Measurements from ENCODE around the gene ITM2B.
"Not testable (repeated sequence)": the region's sequence is repeated elsewhere in the genome, so short reads cannot be mapped to it uniquely, and the experiment has no call there.

Gene ITM2B

DNA sequence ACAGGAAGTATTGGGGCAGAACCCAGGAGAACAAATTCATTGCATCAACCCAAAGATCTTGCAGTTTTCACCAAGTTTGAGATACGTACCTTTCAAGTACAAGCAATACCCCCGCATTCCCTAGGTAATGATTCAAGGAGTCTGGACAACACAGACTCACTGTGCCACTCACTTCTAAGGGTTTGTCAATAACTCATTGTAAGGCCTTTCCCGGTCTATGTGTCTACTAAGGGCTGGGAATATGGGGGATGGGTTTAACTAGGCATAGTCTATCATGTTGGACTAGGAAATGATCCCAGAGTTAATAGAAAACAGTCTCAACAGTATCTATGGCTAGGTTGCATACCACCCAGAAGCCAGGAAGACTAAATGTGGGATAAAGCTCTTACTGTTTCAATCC lies 8.3 kb upstream of the ITM2B start:
- no peak for DNase-seq

DNA sequence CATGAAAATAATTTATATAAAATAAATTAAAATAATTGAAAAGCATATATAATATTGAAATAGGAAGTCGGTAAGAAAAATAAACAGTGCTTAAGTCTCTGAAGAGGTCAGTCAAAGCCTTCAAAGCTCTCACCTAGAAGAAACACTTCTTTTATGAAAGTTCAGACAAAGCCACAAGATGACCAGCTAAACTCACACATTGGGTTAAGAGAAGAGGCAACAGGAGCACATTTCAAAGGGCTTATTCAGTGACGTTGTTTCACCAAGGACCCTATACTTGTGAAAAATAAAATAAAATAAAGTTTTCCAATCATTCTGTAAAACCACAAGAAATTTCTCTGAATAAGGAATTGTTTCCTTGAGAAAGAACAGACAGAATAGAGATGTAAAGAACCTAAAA lies 2.5 kb upstream of the ITM2B start:
- DNase-seq: no peak

DNA sequence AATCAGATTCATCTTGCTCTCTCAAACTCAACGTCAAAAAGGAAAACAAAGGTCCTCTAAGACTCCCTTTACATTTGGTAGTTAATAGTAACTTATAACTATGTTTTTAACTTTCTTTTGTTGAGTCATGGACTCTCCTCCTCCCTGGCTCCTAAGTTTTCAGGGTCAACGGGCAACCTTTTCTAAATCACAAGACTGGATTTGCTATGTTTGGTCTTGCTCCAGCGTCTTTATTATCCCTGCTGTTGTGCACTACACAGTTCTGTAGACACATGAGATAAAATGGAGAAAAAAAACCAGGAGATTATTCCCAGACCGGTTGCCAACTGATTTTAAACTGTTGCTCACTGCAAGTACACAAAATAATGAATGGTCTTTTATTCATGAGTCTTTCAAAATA lies 1.9 kb upstream of the ITM2B start:
- no peak for DNase-seq

DNA sequence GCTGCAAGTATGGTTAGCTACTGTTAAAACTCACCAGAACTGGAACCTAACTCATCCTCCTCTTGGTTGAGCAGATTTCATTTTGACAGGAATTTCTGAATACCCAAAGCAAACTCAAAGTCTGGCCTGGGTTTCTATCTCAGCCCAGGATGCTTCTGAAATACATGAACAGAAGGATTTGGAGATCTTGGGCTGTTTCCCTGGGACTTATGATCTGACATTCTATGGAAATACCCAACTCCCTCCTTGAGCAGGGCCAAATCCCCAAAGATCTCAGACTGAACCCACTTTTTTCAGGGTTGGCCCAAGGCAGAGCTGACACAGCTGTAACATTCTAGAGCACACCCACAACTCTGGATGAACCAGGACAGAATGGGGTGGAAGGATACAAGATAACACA lies 1.1 kb upstream of the ITM2B start:
- no peak for DNase-seq

DNA sequence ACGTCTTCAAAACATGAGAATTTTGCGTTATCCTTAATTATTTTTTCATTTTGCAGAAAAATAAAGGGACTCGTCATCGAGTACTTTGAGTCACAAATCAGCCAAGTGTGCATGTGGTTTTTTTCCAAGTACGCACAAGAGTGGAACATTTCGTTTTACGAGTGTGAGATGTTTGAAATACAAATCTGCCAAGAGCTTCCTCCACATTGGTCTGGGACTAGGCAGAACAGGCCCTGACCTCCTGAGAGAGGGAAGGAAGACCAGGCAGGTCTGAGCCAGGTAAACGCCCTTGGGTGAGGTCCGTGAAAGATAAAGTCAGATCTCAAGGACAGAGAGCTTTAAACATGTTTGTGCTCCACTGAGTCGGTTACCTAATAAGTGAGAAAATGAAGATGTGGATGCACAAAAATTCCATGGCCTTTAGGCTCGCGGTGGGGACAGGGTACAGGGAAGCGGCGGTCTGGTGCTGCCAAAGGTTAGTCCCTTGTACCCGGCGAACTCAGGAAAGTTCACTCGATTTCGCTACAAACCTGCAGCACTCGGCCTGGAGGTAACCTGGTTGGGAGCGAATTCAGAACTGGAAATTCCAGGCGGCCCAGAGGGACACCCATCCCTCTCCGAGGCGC lies 473 bp upstream of the ITM2B start:
- DNase-seq: peak in 6 of 56 donors; percentile 41 to 57 (median 52)

DNA sequence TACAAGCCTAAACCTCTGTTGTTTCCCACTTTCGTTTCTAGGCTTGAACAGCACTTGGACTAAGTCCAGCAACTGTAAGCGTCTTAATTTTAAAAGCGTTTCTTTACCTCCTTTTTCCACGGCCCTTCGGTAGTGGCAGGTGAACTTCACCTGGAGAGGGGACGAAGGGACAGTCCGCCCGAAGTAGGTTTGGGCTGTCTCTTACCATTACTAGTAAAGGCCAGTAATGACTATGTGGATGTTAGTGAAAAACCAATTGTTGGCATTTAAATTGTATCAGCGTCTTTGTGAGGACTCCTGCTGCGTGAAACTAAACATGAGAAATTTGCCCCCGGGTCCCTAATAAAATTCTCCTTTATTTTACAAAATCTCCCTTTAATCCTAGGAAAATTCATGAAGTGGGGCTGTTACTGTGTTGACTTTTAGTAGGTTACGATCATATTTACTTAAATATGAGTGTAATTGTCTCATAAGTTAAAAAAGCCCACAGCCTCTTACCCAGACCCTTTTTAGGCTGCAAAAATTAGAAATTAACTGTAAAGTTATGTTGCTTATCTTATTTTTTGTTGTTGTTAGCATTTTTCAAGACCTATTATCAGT lies 983 bp downstream of the ITM2B start:
- peak in 3 of 56 donors; percentile 28 to 58 (median 54) for DNase-seq

DNA sequence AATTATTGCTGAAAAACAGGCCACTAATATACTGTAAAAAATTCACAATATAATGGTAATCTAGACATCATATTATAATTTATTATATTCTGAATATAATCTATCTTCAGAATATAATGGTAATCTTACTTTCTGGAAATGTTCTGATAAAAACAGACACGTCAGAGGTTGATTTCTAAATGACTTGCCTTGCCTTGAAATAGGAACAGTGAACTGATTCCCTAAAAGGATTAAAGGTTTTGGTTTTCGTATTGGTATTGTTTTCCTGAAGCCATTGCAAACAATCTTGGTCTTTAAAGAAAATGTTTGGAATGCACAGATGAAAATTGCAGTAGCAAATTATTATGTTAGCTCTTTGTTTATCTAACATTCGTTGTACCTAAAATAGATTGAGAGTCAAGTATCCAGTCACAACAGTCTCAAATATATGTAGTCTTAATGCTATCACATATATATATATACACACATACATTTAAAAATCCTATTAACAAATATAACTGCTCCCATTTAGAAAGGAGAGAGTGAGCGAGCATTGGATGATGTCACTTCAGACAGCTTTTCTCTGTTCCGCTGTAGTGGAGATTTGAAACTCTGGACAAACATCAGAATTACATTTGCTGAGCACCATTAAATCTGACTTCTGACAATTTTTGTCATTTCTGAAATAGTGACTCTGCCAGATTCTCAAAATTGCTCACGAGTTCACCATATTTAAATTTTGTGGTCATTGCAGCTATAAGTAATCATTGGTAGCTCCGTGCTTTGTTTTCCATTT lies 1.7 kb downstream of the ITM2B start:
- DNase-seq: no peak

DNA sequence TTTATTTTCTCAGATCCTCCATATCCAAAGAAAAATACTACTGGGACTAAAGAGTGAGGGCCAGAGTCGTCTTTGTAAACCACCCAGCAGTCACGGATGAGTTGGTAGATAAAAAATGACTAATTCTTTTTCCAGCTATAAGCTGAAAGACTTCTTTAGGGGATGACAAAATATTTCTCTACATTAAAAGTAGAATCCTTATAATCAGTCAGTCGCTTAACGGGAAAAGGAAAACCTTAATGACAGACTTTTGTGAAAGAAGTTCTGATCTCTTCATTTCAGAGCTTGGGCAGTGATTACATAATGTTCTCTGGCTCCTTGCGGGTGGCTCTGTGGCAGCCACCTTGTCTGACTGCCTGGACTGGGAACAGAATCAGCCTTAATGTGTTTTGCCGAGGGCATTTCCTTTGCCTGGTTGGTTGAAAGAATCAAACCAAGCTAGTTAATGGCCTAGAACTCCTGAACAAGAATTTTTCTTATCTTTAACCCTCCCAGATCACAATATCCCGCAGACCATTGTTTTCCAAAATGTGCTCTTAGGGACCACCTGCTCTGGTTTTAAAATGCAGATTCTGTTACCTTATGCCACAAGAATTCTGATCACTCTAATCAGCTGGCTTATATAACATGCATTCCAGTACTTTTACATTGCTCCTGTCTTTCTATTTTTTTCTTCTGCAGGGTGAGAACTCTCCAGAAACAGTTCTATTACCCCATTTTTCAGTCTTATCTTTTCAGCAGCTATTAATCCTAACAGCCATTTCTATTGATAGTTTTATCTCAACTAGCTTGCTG lies 2.5 kb downstream of the ITM2B start:
- DNase-seq: peak in 24 of 56 donors; percentile 3 to 50 (median 15)

DNA sequence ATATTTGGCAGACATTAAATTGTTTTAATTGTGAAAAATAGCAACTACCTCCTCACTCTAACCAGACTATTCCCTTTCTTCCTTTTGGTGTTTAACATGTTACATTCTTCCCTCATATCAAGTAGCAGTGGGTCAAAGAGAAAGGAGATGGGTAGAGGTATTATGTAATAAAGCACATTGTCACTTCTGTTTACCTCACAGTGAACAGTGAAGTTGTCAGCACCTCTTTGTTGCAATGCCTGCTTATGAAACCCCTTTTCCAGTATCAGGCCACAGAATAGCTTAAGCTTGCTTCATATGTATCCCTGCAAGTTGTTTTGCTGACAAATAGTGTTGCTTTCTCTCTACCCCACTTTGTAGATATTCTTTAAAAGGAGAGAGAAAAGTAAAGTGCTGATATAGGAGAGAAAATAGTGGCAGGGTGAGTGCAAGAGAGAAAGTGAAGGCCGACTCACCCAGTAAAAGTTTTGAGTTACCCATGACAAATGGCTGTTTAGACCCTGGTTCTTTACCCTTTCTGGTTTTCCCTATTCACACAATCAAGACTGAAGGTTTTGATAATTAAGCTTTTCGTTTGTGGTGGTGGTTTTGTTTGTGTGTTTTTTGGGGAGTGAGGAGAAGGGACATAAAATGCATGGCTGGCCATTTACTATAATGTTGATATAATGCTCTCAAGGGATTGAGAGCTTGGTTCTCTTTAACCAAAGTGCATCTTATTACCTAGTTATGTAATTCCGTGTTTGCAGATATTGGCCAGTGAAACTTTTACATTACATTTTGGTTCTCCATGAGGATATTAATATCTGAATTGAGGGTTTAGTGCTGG lies 3.7 kb downstream of the ITM2B start:
- DNase-seq: no peak

DNA sequence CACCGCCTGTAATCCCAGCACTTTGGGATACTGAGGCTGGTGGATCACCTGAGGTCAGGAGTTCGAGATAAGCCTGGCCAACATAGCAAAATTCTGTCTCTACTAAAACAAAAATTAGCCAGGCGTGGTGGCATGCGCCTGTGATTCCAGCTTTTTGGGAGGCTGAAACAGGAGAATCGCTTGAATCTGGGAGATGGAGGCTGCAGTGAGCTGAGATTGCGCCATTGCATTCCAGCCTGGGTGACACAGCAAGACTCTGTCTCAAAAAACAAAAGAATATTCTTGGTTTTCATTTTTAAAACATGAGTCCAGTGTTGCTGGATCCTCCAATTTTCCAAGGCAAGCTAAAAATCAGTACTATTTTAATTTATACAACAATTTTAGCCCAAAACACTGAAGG lies 6.4 kb downstream of the ITM2B start:
- DNase-seq: not testable (repeated sequence)

DNA sequence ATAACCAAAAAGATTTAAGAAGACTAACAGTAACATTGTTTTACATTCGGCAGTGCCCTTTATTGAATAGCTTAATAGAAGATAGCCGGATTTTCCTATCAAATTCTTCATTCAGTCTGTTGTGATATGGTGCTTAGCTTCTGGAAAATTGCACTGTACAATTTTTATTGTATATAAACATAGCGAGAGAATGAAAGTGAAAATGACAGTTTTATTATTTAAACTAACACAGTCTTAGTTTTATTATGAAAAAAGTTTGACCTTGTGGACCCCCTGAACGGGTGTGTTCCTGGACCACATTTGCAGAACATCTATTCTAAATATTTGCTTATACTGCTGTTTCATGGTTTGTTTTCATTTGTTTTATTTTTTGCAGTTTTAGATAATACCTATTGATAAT lies 8.6 kb downstream of the ITM2B start:
- no peak for DNase-seq

DNA sequence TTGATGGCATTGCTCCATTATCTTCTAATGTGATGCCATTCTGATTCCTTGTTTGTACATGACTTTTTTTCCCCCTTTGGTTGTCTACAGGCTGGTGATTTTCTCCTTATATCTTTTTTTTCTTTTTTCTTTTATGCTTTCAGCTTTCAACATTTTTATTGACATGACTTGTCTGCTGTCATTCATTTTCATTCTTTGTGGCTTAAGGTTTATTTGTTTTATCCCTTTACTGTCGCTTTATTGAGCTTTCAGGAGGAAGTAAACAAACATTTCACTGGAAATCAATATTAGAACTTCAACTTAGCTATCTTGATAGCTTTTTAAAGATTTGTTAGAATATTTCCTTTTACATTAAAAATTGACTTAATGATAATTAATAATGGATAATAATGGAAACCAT lies 9.7 kb downstream of the ITM2B start:
- DNase-seq: no peak

DNA sequence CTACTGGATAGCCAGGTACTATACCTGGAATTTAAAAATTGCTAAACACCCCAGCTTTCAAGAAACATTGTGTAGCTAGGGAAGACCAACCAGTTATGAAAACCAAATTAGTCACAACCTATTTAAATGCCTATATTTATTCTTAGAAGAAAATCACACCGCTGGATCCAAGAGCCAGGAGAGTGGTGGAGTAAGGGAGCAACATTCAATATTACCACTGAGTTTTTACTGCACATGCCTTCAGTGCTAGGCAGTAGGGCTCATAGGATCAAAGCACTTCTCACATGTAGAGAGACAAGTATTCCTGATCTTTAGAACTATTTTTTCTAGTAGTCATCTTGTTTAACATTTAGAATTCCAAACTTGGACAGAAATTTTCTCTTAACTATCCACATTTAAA lies 11.2 kb downstream of the ITM2B start:
- DNase-seq: no peak

DNA sequence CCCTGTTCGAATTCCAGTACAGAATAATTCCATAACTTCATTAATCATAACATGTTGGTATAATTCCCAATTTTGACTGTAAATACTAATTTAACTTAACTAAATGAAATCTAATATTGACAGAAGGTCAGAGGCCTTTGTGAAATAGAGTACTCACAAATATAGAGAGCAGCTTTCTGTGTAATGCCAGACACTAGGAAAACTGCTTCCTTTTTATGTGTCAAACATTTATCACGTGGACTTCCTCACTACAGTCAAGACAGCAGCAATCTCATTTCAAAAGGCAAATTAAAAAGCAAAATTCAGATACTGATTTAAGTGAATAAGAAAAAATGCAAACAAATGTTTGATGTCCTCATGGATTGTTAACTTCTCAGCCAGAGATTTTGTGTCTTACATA lies 13.1 kb downstream of the ITM2B start:
- DNase-seq: no peak

DNA sequence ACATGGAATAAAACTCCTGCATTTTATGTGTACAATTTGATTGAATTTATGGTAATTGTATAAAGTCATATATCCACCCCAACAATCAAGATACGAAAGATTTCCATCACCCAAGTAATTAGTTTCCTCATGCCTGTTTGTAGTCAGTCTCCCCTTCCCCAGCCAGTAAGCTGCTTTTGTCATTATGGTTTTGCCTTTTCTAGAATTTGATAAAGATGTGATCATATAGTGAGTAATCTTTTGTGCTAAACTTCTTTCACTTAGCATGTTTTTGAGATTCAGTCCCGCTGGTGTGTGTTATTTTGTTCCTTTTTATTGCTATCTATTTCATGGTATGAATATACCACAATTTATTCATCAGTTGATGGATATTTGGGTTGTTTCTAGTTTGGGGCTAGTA lies 16.0 kb downstream of the ITM2B start:
- DNase-seq: no peak

DNA sequence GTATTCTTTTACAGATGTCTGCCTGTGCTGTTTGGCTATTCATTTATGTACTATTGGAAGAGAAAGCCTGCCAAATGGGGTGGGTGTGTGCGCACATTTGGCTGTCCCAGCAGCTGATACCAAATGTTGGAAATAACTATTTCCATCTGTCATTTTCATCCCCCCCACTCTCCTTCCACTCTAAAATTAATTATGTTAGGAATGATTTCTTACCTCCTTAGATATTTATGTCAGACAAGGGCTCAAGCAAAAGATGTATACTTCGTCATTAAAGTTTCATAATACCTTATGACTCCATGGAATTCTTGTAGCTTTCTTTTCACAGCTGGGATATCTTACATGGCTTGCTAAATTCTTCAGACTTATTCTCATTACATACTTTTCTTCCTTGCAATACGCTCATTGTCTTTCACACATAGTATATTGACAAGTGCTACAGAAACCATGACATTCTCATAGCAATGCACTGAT lies 18.6 kb downstream of the ITM2B start:
- peak in 5 of 56 donors; percentile 5 to 22 (median 16) for DNase-seq

DNA sequence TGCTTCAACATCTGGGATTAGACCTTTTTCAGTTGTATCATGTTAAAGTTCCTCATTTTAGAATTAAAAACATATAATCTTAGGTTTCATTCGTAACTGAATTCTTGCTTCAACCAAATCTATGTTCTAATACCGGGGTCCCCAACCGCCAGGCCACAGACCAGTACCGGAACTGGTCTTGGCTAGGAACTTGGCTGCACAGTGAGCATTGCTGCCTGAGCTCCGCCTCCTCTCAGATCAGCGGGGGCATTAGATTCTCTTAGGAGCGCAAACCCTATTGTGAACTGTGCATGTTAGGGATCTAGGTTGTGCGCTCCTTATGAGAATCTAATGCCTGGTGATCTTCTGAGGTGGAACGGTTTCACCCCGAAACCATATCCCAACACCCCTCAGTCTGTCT lies 19.2 kb downstream of the ITM2B start:
- DNase-seq: no peak

DNA sequence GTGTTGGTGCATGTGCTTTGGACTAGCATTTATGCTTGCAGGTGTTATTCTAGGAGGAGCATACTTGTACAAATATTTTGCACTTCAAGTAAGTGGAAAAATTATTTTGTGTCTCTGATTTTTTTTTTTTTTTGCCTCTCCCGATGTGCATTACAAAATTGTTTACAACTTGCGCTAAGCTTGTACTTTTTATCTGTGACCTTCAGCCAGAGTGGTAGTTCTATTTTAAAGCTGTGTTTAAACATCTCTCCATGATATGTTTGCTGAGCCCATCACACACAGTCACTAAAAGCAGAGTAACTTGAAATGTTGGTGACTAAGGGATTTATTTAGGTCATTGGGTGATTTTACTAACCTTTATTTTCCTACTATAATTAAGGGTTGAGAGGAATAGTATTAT lies 20.8 kb downstream of the ITM2B start:
- no peak for DNase-seq

DNA sequence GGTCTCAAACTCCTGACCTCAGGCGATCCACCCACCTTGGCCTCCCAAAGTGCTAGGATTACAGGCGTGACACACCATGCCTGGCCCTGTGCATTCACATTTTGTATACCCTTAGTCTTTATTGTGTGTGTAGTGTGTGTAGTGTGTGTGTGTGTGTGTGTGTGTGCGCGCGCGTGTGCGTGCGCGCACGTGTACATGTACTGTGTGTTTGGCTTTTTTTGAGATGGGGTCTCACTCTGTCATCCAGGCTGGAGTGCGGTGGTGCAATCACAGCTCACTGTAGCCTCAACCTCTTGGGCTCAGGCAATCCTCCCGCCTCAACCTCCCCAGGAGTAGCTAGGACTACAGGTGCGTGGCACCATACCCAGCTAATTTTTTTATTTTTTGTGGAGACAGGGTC lies 22.1 kb downstream of the ITM2B start:
- no peak for DNase-seq

DNA sequence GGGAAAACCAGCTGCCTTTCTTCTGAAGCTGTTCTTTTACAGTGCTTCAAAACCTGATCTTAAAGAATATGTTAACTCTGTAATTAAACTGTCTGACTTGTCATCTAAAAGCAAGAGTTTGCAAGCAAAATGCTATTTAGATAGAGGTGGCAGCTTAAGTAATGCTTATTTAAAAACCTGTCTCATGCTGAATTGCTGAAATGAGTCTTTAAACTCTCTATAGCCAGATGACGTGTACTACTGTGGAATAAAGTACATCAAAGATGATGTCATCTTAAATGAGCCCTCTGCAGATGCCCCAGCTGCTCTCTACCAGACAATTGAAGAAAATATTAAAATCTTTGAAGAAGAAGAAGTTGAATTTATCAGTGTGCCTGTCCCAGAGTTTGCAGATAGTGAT lies 22.9 kb downstream of the ITM2B start:
- no peak for DNase-seq

DNA sequence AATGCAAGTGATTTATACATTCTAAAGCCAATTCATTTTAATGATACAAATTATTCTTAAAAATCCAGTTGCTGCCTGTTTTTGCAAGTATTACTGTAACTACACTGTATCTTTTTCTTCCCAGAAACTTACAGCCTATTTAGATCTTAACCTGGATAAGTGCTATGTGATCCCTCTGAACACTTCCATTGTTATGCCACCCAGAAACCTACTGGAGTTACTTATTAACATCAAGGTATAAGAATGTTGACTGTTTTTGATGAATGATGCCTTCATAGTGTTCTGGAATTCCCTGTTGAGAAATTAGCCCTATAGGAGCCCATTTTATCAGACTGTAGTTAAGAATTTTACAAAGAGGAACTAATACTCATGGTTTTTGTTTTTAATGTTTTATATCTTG lies 25.0 kb downstream of the ITM2B start:
- no peak for DNase-seq
